HL-60/S4 treated with phorbol 12-myristate 13-acetate at 8.2 ng/mL for 4 days and 3 days (cell line): ENCODE results near the gene TSC1.

Source experiments
- in situ Hi-C: fragments of 300-500 bp; cut with MboI; formaldehyde crosslinking; loops from 2 replicates; pipeline ENCODE4 v1.15.0; 2022; ENCODE audit warnings: low sequenced_read_pairs

The TSC1 gene

GRCh38 chr9:132942541-132943182, 1.8 kb downstream of the TSC1 start:
- in situ Hi-C loops = no loop called here

- in situ Hi-C loops = no loop called here
These were observed 5.2 kb downstream of the TSC1 start for GRCh38 chr9:132939169-132939568.

- in situ Hi-C loops = no loop called here
These were observed 6.9 kb downstream of the TSC1 start for GRCh38 chr9:132937463-132937901.

- in situ Hi-C loops = no loop called here
These were observed 9.4 kb downstream of the TSC1 start for GRCh38 chr9:132935026-132935425.

- in situ Hi-C loops = no loop called here
These were observed 13.2 kb downstream of the TSC1 start for GRCh38 chr9:132931178-132931735.

- in situ Hi-C loops = no loop called here
These were observed 16.7 kb downstream of the TSC1 start for GRCh38 chr9:132927704-132928103.

GRCh38 chr9:132923346-132923902, 21.0 kb downstream of the TSC1 start:
- in situ Hi-C loops = no loop called here

- in situ Hi-C loops = no loop called here
These were observed 24.7 kb downstream of the TSC1 start for GRCh38 chr9:132919614-132920268.

- in situ Hi-C loops = no loop called here
These were observed 29.5 kb downstream of the TSC1 start for GRCh38 chr9:132914924-132915323.

GRCh38 chr9:132912131-132912530, 32.3 kb downstream of the TSC1 start:
- in situ Hi-C loops = no loop called here

- in situ Hi-C loops = no loop called here
These were observed 34.0 kb downstream of the TSC1 start for GRCh38 chr9:132910376-132910775.

- in situ Hi-C loops = no loop called here
These were observed 35.1 kb downstream of the TSC1 start for GRCh38 chr9:132909311-132909710.

- in situ Hi-C loops = no loop called here
These were observed 35.8 kb downstream of the TSC1 start for GRCh38 chr9:132908635-132909034.

GRCh38 chr9:132905726-132906125, 38.7 kb downstream of the TSC1 start:
- in situ Hi-C loops = no loop called here

- in situ Hi-C loops = no loop called here
These were observed 40.6 kb downstream of the TSC1 start for GRCh38 chr9:132903574-132904492.

GRCh38 chr9:132901858-132902831, 42.3 kb downstream of the TSC1 start:
- in situ Hi-C loops = no loop called here

GRCh38 chr9:132898051-132898450, 46.4 kb downstream of the TSC1 start:
- in situ Hi-C loops = no loop called here

- in situ Hi-C loops = no loop called here
These were observed 47.5 kb downstream of the TSC1 start for GRCh38 chr9:132896906-132897305.

GRCh38 chr9:132896264-132896663, 48.2 kb downstream of the TSC1 start:
- in situ Hi-C loops = no loop called here
